KBM-7 (cell line): ENCODE data around the gene ARHGEF10L.

ENCODE experiments used
- DNase-seq: peaks from one replicate; pipeline ENCODE4 v3.0.0-alpha.2; 2015
- in situ Hi-C: fragments of 300-500 bp; cut with MboI; formaldehyde crosslinking; loops from 2 replicates; pipeline ENCODE4 v1.14.3; 2020; ENCODE audit warnings: low sequenced_read_pairs, low pct_unique_long_range_greater_than_20kb, mixed read lengths

The ARHGEF10L gene

DNA sequence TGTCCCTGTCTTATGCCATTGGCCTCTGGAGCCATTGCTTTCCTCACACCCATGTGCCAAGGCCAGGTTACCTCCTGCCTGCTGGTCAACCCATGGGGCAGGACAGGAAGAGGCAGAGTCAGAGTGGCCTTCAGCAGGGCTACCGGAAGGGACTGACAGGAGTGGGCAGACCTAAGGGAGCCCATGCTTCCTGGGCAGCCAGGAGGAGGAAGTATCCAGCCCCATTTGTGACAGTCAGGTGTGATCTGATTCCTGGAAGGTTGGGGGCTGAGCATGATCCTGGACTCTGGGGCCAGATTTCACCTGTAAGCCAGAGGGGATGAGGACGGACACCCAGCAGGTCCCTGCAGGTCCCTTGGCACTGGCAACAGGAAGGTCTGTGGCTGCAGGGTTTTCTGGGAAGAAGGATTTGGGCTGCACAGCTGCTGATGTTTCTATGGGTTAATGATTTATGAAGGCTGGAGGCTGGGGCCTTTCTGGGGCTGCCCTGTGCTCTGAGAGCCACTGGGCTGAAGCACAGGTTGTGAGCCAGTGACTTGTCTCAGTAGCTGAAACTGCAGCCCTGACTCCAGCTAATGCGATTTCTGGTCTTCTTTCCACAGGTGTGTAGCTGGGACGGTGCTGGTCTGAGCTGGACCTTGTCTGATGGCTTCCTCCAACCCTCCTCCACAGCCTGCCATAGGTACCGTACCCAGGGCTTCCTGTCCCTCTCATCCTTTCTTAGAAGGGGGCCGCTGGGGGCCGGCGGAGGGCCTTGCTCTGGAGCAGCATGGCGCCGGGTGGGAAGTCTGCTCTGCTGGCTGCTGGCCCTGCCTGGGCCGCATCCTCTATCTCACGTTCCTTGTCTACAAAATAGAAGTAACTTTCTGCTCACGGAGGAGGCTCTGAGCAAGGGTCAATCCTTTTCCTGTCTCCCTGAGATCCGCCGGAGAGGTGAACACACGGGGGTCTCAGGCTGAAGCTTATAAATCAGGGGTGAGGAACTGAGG, 40.7 kb downstream of the ARHGEF10L start:
- in situ Hi-C loops = no loop called here
- DNase-seq = no peak

- DNase-seq = no peak
These were observed 42.1 kb downstream of the ARHGEF10L start for GRCh38 chr1:17581389-17582123.

GRCh38 chr1:17582124-17582774, 42.8 kb downstream of the ARHGEF10L start:
- in situ Hi-C loops = no loop called here
- DNase-seq = no peak

More at GRCh38 chr1:17581389-17582123, 42.1 kb downstream of the ARHGEF10L start:
- in situ Hi-C loops = no loop called here

DNA sequence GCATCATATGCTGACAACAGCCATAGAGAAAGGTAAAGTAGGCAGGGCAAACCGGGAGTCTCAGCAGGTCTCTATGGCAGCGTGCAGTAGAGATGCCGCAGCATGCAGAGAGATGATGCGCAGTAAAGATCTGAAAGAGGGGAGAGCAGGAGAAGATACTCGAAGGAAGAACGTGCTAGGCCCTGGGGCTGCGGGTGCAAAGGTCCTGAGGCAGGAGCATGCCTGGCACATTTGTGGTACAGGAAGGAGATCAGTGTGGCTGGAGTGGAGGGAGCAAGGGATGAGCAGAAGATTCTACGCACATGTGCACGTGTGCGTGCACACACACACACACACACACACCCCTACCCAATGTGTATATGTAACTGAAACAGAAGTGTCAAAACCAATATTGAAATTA, 45.0 kb downstream of the ARHGEF10L start:
- DNase-seq = no peak
- in situ Hi-C loops = no loop called here

DNA sequence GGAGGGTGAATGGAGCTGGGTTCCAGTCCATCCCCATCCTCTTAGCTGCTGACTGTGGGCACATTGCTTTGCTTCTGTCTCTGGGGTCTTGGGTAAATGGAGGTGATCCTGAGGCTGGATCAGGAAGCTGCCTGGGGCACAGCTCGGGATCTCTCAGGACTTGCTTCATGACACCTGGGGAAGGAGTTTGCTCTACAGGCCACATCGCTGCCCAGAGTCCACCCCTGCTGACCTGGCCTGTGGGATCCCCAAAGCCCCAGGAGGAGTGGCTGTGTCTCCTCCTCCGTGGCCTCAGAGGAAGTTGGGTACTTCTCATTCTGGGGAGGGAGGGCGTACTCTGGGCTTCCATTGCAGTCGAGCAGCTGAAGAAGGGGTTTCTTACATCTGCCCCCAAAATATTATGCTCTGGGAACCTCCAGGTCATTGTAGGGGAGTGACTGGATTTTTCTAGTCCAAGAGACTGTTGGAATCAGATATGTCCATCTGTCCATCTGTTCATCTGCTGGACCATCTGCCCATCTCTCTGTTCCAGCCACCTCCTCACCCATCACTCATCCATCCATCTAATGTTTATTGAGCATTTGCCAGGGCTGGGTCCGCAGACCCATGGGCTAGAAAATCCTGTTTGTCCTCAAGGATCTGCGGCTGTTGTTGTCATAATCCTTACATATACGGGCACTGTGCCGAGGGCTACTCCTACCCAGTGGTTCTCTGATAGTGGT, 45.9 kb downstream of the ARHGEF10L start:
- DNase-seq = no peak
- in situ Hi-C loops = no loop called here

DNA sequence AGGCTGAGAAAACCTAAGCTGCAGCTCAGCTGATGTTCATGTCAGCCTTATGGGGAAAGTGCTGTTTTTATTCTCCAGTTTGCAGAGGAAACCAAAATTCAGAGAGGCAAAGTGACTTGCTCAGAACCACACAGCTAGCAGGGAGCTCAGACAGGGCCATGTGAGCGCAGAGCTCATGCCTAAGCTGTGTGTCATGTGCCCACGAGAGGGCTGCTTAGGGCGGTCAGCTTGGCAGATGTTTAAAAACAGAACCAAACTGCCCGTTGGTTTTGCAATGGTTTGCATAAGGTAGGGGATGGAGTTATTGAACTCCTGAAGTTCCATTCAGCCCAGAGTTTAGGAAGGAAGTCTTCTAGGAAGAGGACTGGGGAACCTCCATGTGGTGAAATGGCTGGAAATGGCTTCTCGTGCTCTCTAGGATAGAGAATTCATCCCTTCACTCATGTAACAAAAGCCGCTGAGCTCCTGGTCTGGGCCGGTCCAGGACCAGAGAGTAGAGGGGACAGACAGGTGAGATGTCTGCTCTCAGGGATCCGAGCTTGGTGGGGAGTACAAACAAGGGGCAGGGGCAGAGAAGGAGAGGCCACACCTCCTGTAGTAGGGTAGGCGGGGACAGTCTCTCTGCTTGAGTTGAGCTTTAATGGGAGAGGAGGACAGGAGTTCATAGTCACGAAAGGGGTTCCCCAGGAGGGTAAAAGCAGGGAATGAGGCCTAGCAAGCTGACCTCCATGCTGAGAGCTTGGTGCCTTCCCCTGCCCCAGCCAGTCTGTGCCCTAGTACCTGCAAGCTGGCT, 46.9 kb downstream of the ARHGEF10L start:
- in situ Hi-C loops = no loop called here
- DNase-seq = no peak

- in situ Hi-C loops = no loop called here
- no peak for DNase-seq
These were observed 48.2 kb downstream of the ARHGEF10L start for GRCh38 chr1:17587693-17588047.

DNA sequence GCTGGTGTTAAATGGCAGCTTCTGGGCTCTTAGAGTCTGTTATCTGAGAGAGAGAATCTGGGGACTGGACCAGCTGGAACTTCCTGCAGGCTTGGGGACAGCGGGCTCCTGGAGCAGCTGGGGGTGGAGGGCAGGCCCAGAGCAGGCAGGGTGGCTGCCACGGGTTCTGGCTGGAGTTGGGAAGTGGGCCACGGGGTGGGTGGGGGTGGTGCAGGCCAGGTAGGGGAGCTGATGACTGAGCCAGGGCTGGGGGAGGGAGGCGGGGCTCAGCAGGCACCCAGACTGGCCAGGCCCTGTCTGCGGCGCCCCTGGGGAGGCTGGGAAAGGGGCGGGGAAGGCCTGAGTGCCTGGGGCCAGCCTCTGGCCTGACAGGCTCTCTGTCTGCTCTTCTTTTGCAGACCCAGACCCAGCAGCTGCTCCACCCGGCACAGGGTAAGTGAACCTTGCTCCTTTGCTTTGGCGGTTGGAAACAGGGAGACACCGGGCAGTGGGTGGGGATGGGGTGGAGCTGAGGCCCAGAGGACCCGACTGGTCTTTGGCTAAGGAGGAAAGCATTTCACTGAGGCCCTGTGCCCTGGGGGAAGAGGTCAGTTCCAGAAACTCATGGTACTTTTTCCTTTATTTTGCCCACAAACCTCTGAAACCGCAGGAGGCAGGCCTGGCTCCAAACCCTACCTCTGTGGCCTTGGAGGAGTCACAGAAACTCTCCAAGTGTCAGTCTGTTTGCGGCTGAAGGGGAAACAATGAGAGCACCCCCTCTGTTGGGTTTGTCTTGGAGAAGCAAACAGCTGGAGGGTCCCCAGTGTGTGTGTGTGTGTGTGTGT, 48.8 kb downstream of the ARHGEF10L start:
- DNase-seq = no peak

DNA sequence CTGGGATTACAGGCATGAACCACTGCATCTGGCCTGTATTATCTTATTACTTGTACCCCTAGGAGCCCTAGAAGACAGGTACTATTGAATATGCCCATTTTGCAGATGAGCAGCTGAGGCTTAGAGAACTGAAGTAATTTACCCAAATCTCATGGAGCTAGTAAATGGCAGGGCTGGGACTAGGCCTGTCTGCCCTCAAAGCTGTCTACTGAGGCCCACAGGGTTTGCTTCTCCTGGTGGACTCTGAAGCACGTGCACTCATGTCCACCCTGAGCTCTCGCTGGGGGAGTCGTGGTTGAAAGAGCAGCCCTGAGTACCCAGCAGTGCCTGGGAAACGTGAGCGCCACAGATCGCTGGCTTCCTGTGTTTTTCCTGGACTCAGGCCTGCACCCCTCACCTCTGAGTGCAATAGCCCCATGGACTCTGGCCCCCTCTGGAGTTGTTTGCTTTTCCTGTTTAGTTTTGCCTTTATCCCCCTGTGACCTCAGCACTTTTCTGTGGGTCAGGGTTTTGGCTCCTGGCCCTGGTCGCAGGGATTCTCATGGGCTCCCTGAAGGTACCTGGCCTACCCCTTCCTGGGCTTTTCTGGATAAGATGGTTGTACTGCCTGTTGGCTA, 52.4 kb downstream of the ARHGEF10L start:
- no peak for DNase-seq
- in situ Hi-C loops = no loop called here

More for the DNA sequence above, 48.8 kb downstream of the ARHGEF10L start:
- in situ Hi-C loops = no loop called here

DNA sequence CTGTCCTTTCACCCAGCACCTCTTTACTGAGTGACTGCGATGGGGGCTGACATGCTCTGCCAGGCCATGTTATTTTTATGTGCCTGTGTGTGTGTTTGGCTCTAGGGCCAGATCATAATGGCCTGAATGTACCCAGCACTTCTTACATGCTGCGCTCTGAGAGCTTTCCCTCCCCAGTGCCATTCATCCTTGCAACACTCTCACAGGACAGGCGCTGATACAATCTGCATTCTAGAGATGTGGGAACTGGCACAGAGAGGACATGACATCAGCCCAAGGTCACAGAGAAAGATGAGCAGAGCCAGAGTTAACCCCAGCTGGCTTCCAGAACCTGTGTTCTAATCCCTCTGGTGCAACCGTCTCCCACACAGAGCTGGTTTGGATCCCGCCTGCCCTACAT, 54.5 kb downstream of the ARHGEF10L start:
- in situ Hi-C loops = no loop called here
- no peak for DNase-seq

GRCh38 chr1:17594690-17595601, 55.4 kb downstream of the ARHGEF10L start:
- DNase-seq = no peak
- in situ Hi-C loops = no loop called here

- DNase-seq = no peak
- in situ Hi-C loops = no loop called here
These were observed 56.1 kb downstream of the ARHGEF10L start for GRCh38 chr1:17595602-17595925.

- in situ Hi-C loops = no loop called here
- no peak for DNase-seq
These were observed 56.7 kb downstream of the ARHGEF10L start for GRCh38 chr1:17596186-17596585.

GRCh38 chr1:17596651-17597509, 57.4 kb downstream of the ARHGEF10L start:
- no peak for DNase-seq
- in situ Hi-C loops = no loop called here

GRCh38 chr1:17597651-17598050, 58.2 kb downstream of the ARHGEF10L start:
- no peak for DNase-seq
- in situ Hi-C loops = no loop called here

DNA sequence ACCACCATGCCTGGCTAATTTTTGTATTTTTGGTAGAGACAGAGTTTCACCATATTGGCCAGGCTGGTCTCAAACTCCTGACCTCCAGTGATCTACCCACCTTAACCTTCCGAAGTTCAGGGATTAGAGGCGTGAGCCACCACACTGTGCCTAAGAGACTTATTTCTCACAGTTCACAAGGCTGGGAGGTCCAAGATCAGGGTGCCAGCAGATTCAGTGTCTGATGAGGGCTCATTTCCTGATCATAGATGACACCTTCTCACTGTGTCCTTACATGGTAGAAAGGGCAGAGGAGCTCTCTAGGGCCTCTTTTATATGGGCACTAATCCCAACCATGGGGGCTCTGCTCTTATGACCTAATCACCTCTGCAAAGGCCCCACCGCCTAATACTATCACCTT, 58.8 kb downstream of the ARHGEF10L start:
- in situ Hi-C loops = no loop called here
- DNase-seq = no peak
